GM19468 (cell line): ENCODE results near the gene IMMP2L.

Experiments used
- ATAC-seq: cut with Tn5 transposase; IDR thresholded peaks from one replicate; pipeline ENCODE4 v1.9.1; 2021; ENCODE audit warnings: mild to moderate bottlenecking, moderate library complexity, moderate number of reproducible peaks; ENCODE audit not compliant: unreplicated experiment; ENCODE audit errors: extremely low read depth

Gene IMMP2L

GRCh38 chr7:111137296-111138192 lies 424.7 kb downstream of the IMMP2L start:
- peak; percentile 44 for ATAC-seq

- ATAC-seq: no peak
Measured at GRCh38 chr7:111132833-111133232, 429.5 kb downstream of the IMMP2L start.

- ATAC-seq: no peak
Measured at GRCh38 chr7:111129435-111129834, 432.9 kb downstream of the IMMP2L start.

GRCh38 chr7:111126987-111127386 lies 435.3 kb downstream of the IMMP2L start:
- ATAC-seq: no peak

- ATAC-seq: no peak
Measured at GRCh38 chr7:111115966-111116365, 446.3 kb downstream of the IMMP2L start.

GRCh38 chr7:111113263-111114017 lies 448.9 kb downstream of the IMMP2L start:
- no peak for ATAC-seq

GRCh38 chr7:111112439-111112838 lies 449.9 kb downstream of the IMMP2L start:
- ATAC-seq: no peak

GRCh38 chr7:111108496-111108895 lies 453.8 kb downstream of the IMMP2L start:
- no peak for ATAC-seq

GRCh38 chr7:111108000-111108399 lies 454.3 kb downstream of the IMMP2L start:
- no peak for ATAC-seq

GRCh38 chr7:111107579-111107978 lies 454.7 kb downstream of the IMMP2L start:
- ATAC-seq: no peak

- ATAC-seq: no peak
Measured at GRCh38 chr7:111105269-111105668, 457.0 kb downstream of the IMMP2L start.

GRCh38 chr7:111104710-111105109 lies 457.6 kb downstream of the IMMP2L start:
- no peak for ATAC-seq

- peak; percentile 50 for ATAC-seq
Measured at GRCh38 chr7:111103678-111104274, 458.5 kb downstream of the IMMP2L start.

- ATAC-seq: no peak
Measured at GRCh38 chr7:111103136-111103535, 459.2 kb downstream of the IMMP2L start.

- ATAC-seq: no peak
Measured at GRCh38 chr7:111101856-111102646, 460.2 kb downstream of the IMMP2L start.

GRCh38 chr7:111098926-111099250 lies 463.4 kb downstream of the IMMP2L start:
- no peak for ATAC-seq

- ATAC-seq: peak; percentile 60
Measured at GRCh38 chr7:111098011-111098925, 464.0 kb downstream of the IMMP2L start.

- no peak for ATAC-seq
Measured at GRCh38 chr7:111096997-111097396, 465.3 kb downstream of the IMMP2L start.

- ATAC-seq: no peak
Measured at GRCh38 chr7:111094419-111094818, 467.9 kb downstream of the IMMP2L start.
